Fibroblast of mammary gland (primary cell): Measurements from ENCODE around the gene ANK2.

ENCODE experiments used
- DNase-seq: peaks from one replicate; pipeline ENCODE4 v3.0.0-alpha.2; 2010; ENCODE audit warnings: low read depth
- H3K4me3 ChIP-seq: 2 replicates; pipeline ENCODE4 v1.5.1; 2011; ENCODE audit warnings: low read depth, mild to moderate bottlenecking, low read length, moderate library complexity; ENCODE audit not compliant: control insufficient read depth
- CTCF ChIP-seq: conservative IDR thresholded peaks from 2 replicates; pipeline ENCODE4 v1.5.1; 2011; ENCODE audit warnings: low read depth, low read length, inconsistent platforms; ENCODE audit not compliant: control insufficient read depth, insufficient read depth

Gene ANK2

GRCh38 chr4:113404841-113405240 lies 355.4 kb downstream of the ANK2 start:
- DNase-seq, result no peak
- H3K4me3 ChIP-seq, result no peak overlapping the region
- no peak for TF ChIP-seq CTCF

GRCh38 chr4:113405874-113406722 lies 356.6 kb downstream of the ANK2 start:
- no peak for DNase-seq
- no peak for TF ChIP-seq CTCF
- H3K4me3 ChIP-seq, result no peak overlapping the region

DNA sequence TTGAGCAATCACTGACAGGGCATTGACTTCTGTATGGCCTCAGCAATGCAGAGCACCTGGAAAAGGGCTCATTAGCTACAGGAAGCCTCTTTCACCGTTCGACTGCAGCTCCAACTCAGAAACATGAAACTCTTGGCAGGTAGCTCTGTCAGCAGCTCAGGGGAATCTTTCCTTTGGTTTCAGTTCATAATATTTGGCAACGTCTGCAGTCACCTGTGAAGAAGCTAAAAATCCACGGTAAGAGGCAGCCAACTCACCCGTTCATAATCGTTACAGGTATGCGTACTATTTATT lies 357.2 kb downstream of the ANK2 start:
- no peak overlapping the region for H3K4me3 ChIP-seq
- DNase-seq, result no peak
- TF ChIP-seq CTCF, result no peak

- TF ChIP-seq CTCF, result no peak
- no peak overlapping the region for H3K4me3 ChIP-seq
- no peak for DNase-seq
Observed at GRCh38 chr4:113407409-113407808, 358.0 kb downstream of the ANK2 start.

DNA sequence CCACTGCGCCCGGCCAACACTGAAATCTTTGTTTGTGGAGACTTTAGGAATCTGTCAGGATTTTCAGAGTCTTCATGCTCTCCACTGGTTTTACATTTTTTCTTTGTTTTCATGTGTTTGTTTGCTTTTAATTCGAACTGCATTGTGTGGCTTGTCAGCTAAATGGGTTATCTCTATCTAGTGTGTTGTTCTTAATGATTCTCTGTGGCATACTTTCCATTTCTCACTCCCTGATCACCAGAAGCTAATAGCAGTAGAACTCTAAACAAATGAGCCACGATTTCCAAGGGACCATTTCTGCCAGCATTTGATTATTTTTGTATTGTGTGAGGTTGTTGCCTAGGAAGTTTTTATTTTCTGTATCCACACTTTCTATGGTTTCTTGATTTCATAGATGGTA lies 359.7 kb downstream of the ANK2 start:
- no peak overlapping the region for H3K4me3 ChIP-seq
- TF ChIP-seq CTCF, result no peak
- DNase-seq, result no peak

- DNase-seq, result no peak
- H3K4me3 ChIP-seq, result no peak overlapping the region
- no peak for TF ChIP-seq CTCF
Observed at GRCh38 chr4:113410686-113411085, 361.2 kb downstream of the ANK2 start.
